Measurements from ENCODE around the gene ANKRD17.

GRCh38 chr4:73250642-73251041 lies 8.0 kb downstream of the ANKRD17 start:
- TF ChIP-seq, protein P1, sequence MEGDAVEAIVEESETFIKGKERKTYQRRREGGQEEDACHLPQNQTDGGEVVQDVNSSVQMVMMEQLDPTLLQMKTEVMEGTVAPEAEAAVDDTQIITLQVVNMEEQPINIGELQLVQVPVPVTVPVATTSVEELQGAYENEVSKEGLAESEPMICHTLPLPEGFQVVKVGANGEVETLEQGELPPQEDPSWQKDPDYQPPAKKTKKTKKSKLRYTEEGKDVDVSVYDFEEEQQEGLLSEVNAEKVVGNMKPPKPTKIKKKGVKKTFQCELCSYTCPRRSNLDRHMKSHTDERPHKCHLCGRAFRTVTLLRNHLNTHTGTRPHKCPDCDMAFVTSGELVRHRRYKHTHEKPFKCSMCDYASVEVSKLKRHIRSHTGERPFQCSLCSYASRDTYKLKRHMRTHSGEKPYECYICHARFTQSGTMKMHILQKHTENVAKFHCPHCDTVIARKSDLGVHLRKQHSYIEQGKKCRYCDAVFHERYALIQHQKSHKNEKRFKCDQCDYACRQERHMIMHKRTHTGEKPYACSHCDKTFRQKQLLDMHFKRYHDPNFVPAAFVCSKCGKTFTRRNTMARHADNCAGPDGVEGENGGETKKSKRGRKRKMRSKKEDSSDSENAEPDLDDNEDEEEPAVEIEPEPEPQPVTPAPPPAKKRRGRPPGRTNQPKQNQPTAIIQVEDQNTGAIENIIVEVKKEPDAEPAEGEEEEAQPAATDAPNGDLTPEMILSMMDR (IDR thresholded peaks at IDR 0.05; ENCODE audit: low read length) = no peak
- TF ChIP-seq EZH2 (IDR thresholded peaks at IDR 0.05; ENCODE audit: borderline replicate concordance, low read length) = no peak

Measured in OCI-LY1 (cell line).